Fibroblast of lung (primary cell): Measurements from ENCODE around the gene MICU1. TPM values are rescaled to one million over a fixed set of nuclear protein-coding genes. Genes with fewer than 3 reads are reported as not detected.

Experiments used
- DNase-seq, 2 donors: peaks; one replicate each; pipeline versions ENCODE4 v3.0.0 to v3.0.0-alpha.2; 2010; ENCODE audit warnings: low read depth in 2 of 2
- H2AFZ ChIP-seq: 2 replicates; pipeline ENCODE4 v1.5.1; 2012; ENCODE audit warnings: low read length, control low read depth, inconsistent platforms
- H3K27ac ChIP-seq: 2 replicates; pipeline ENCODE4 v1.5.1; 2011; ENCODE audit warnings: low read length, control low read depth; ENCODE audit not compliant: insufficient read depth
- H3K27me3 ChIP-seq: 2 replicates; pipeline ENCODE4 v1.5.1; 2011; ENCODE audit warnings: mild to moderate bottlenecking, low read length; ENCODE audit not compliant: control insufficient read depth, insufficient read depth
- H3K36me3 ChIP-seq: 2 replicates; pipeline ENCODE4 v1.5.1; 2011; ENCODE audit warnings: low read length; ENCODE audit not compliant: control insufficient read depth, insufficient read depth
- H3K4me1 ChIP-seq: 2 replicates; pipeline ENCODE4 v1.5.1; 2011; ENCODE audit warnings: low read length; ENCODE audit not compliant: control insufficient read depth, insufficient read depth; ENCODE audit errors: extremely low read depth
- H3K4me2 ChIP-seq: 2 replicates; pipeline ENCODE4 v1.5.1; 2011; ENCODE audit warnings: low read length, control low read depth; ENCODE audit not compliant: insufficient read depth; ENCODE audit errors: extremely low read depth
- H3K4me3 ChIP-seq, 4 experiments: fragments of 200-600 bp in 1 of 4; sonication (generic) in 1 of 4; replicated peaks in 1 of 4; 2 replicates each; pipeline ENCODE4 v1.5.1; 2011 to 2016; ENCODE audit warnings: low read length in 4 of 4, low read depth in 3 of 4, mild to moderate bottlenecking in 3 of 4, control low read depth in 2 of 4, inconsistent platforms in 1 of 4, mixed read lengths in 1 of 4; ENCODE audit not compliant: insufficient read depth in 1 of 4; ENCODE audit errors: control extremely low read depth in 1 of 4
- H3K79me2 ChIP-seq: 2 replicates; pipeline ENCODE4 v1.5.1; 2012; ENCODE audit warnings: mild to moderate bottlenecking, low read length, inconsistent platforms; ENCODE audit not compliant: control insufficient read depth, insufficient read depth
- H3K9ac ChIP-seq: 2 replicates; pipeline ENCODE4 v1.5.1; 2011; ENCODE audit warnings: mild to moderate bottlenecking, low read length, control low read depth; ENCODE audit not compliant: insufficient read depth
- H3K9me3 ChIP-seq: 2 replicates; pipeline ENCODE4 v1.5.1; 2012; ENCODE audit warnings: low read depth, low read length; ENCODE audit not compliant: control insufficient read depth, insufficient read depth
- H4K20me1 ChIP-seq: 2 replicates; pipeline ENCODE4 v1.5.1; 2011; ENCODE audit warnings: low read length; ENCODE audit not compliant: control insufficient read depth, insufficient read depth; ENCODE audit errors: extremely low read depth
- CTCF ChIP-seq, 2 donors: IDR thresholded peaks in 1 of 2; conservative IDR thresholded peaks in 1 of 2; 1 replicate in 1 of 2; 2 replicates in 1 of 2; pipeline ENCODE4 v1.5.1; 2011 to 2012; ENCODE audit warnings: low read length in 2 of 2, control low read depth in 1 of 2, inconsistent platforms in 1 of 2, low read depth in 1 of 2, mild to moderate bottlenecking in 1 of 2
- EZH2 ChIP-seq: IDR thresholded peaks from 2 replicates; pipeline ENCODE4 v1.5.1; 2012; ENCODE audit warnings: low read length, control low read depth, mild to moderate bottlenecking; ENCODE audit errors: missing control alignments
- polyA plus RNA-seq, 2 donors: library from polyadenylated mRNA; depleted of rRNA in 1 of 2; stranded (reverse) in 1 of 2; unstranded in 1 of 2; fragments of >200 nt; gene quantifications; 2 replicates each; pipeline ENCODE4 v1.2.1, GENCODE V29; 2011 to 2012; ENCODE audit warnings: missing spikeins in 1 of 2
- total RNA-seq: library from RNA; depleted of rRNA; stranded (reverse); fragments of >200 nt; gene quantifications from 2 replicates; pipeline ENCODE4 v1.2.1, GENCODE V29; 2014

Gene MICU1
- total and polyA plus RNA-seq, 2 donors (not counting 1 experiment from before 2014, with no cell fraction given): 83.2 to 83.3 TPM

- Histone ChIP-seq H3K27ac (no peak overlapping the region), H2AFZ (no peak overlapping the region), H3K27me3 (no peaks in the 10 kb centered on the region), H4K20me1 (no peaks in the 10 kb centered on the region), H3K4me1 (no peaks in the 10 kb centered on the region), H3K36me3 (no peaks in the 10 kb centered on the region), H3K4me3 (no peak overlapping the region), H3K9me3 (no peaks in the 10 kb centered on the region), H3K9ac (no peak overlapping the region), H3K4me2 (no peak overlapping the region), H3K79me2 (no peaks in the 10 kb centered on the region)
- DNase-seq: no peak
- TF ChIP-seq CTCF (conservative IDR thresholded peaks at IDR 0.05 in 1 of 2, IDR thresholded peaks at IDR 0.05 in 1 of 2; ENCODE audit: low read depth in 1 of 2, low read length in 2 of 2) (no peak), EZH2 (no peak)
These were observed 207.9 kb downstream of the MICU1 start for GRCh38 chr10:72417971-72418370.

GRCh38 chr10:72416661-72417060 is 209.2 kb downstream of the MICU1 start:
- no peak overlapping the region for H2AFZ ChIP-seq
- no peak overlapping the region for H3K4me3 ChIP-seq
- DNase-seq: no peak
- no peak for TF ChIP-seq CTCF (conservative IDR thresholded peaks at IDR 0.05 in 1 of 2, IDR thresholded peaks at IDR 0.05 in 1 of 2; ENCODE audit: low read depth in 1 of 2, low read length in 2 of 2)
- H3K79me2 ChIP-seq: no peaks in the 10 kb centered on the region
- no peak overlapping the region for H3K4me2 ChIP-seq
- no peaks in the 10 kb centered on the region for H4K20me1 ChIP-seq
- H3K27ac ChIP-seq: no peak overlapping the region
- no peaks in the 10 kb centered on the region for H3K36me3 ChIP-seq
- no peaks in the 10 kb centered on the region for H3K9me3 ChIP-seq
- H3K4me1 ChIP-seq: no peaks in the 10 kb centered on the region
- H3K27me3 ChIP-seq: no peaks in the 10 kb centered on the region
- H3K9ac ChIP-seq: no peak overlapping the region

- no peaks in the 10 kb centered on the region for H3K36me3 ChIP-seq
- no peak for DNase-seq
- no peaks in the 10 kb centered on the region for H3K79me2 ChIP-seq
These were observed 211.2 kb downstream of the MICU1 start for GRCh38 chr10:72414642-72415041.

More at GRCh38 chr10:72414642-72415041, 211.2 kb downstream of the MICU1 start:
- no peaks in the 10 kb centered on the region for H3K27me3 ChIP-seq
- no peaks in the 10 kb centered on the region for H4K20me1 ChIP-seq
- no peak overlapping the region for H2AFZ ChIP-seq
- no peak for TF ChIP-seq EZH2
- no peak for TF ChIP-seq CTCF (conservative IDR thresholded peaks at IDR 0.05 in 1 of 2, IDR thresholded peaks at IDR 0.05 in 1 of 2; ENCODE audit: low read depth in 1 of 2, low read length in 2 of 2)
- H3K27ac ChIP-seq: no peak overlapping the region
- no peak overlapping the region for H3K4me3 ChIP-seq
- no peaks in the 10 kb centered on the region for H3K4me1 ChIP-seq
- no peak overlapping the region for H3K9ac ChIP-seq
- H3K4me2 ChIP-seq: no peak overlapping the region
- H3K9me3 ChIP-seq: no peaks in the 10 kb centered on the region
